Gastroesophageal sphincter (tissue), 4 donors: Measurements from ENCODE around the gene ARMC2. TPM values are rescaled to one million over a fixed set of nuclear protein-coding genes. Genes with fewer than 3 reads are reported as not detected.

Experiments
- ATAC-seq: fragments of 150-250 bp; one replicate; pipeline ENCODE4 v1.9.1; 2016; ENCODE audit warnings: mild to moderate bottlenecking, moderate library complexity
- H3K27ac ChIP-seq, 4 donors: fragments of 200-600 bp; sonication (generic) in 3 of 4; 1 replicate in 3 of 4; 2 replicates in 1 of 4; pipeline ENCODE4 v1.5.1; 2016 to 2019
- H3K27me3 ChIP-seq: fragments of 200-600 bp; sonication (generic); one replicate; pipeline ENCODE4 v1.5.1; 2019
- H3K36me3 ChIP-seq, 2 donors: fragments of 200-600 bp; sonication (generic); one replicate each; pipeline ENCODE4 v1.5.1; 2019; ENCODE audit warnings: control low read depth in 1 of 2
- H3K4me1 ChIP-seq, 3 donors: fragments of 200-600 bp; sonication (generic); 1 replicate in 2 of 3; 2 replicates in 1 of 3; pipeline ENCODE4 v1.5.1; 2016 to 2019; ENCODE audit warnings: control low read depth in 2 of 3
- H3K4me3 ChIP-seq, 2 donors: fragments of 200-600 bp; sonication (generic); one replicate each; pipeline ENCODE4 v1.5.1; 2019; ENCODE audit warnings: mild to moderate bottlenecking in 1 of 2, moderate library complexity in 1 of 2
- H3K9me3 ChIP-seq, 3 donors: fragments of 200-600 bp; sonication (generic); one replicate each; pipeline ENCODE4 v1.5.1; 2017 to 2019; ENCODE audit warnings: control low read depth in 2 of 3
- EP300 ChIP-seq: sonication (generic); formaldehyde crosslinking; IDR thresholded peaks from one replicate; pipeline ENCODE4 v1.6.1; 2017; ENCODE audit warnings: antibody characterized with exemption, mild to moderate bottlenecking
- POLR2A ChIP-seq, 2 donors: fragments of 450-650 bp; IDR thresholded peaks; one replicate each; pipeline ENCODE4 v1.6.1; 2017; ENCODE audit warnings: antibody characterized with exemption in 2 of 2, mild to moderate bottlenecking in 2 of 2, moderate library complexity in 1 of 2
- POLR2AphosphoS5 ChIP-seq: sonication (generic); formaldehyde crosslinking; IDR thresholded peaks from one replicate; pipeline ENCODE4 v1.6.1; 2017; ENCODE audit warnings: antibody characterized with exemption
- WGBS, 2 donors: methylation state at CpG; one replicate each; pipeline ENCODE4 v1.1.5; 2018; ENCODE audit warnings: low coverage in 1 of 2; 5-methylcytosine and 5-hydroxymethylcytosine counted together
- total RNA-seq, 4 donors: library from RNA; depleted of rRNA; stranded (reverse); fragments of >200 nt; gene quantifications; one replicate each; pipeline ENCODE4 v1.1.0, GENCODE V29; 2016
- TF ChIP-seq, protein P1 (sequence below), 4 experiments: fragments of 200-600 bp in 2 of 4; fragments of 450-650 bp in 2 of 4; sonication (generic) in 1 of 4; IDR thresholded peaks; one replicate each; pipeline ENCODE4 v1.5.1; 2017 to 2019; ENCODE audit warnings: antibody characterized with exemption in 4 of 4, mild to moderate bottlenecking in 2 of 4, moderate library complexity in 2 of 4

The ARMC2 gene, protein sequence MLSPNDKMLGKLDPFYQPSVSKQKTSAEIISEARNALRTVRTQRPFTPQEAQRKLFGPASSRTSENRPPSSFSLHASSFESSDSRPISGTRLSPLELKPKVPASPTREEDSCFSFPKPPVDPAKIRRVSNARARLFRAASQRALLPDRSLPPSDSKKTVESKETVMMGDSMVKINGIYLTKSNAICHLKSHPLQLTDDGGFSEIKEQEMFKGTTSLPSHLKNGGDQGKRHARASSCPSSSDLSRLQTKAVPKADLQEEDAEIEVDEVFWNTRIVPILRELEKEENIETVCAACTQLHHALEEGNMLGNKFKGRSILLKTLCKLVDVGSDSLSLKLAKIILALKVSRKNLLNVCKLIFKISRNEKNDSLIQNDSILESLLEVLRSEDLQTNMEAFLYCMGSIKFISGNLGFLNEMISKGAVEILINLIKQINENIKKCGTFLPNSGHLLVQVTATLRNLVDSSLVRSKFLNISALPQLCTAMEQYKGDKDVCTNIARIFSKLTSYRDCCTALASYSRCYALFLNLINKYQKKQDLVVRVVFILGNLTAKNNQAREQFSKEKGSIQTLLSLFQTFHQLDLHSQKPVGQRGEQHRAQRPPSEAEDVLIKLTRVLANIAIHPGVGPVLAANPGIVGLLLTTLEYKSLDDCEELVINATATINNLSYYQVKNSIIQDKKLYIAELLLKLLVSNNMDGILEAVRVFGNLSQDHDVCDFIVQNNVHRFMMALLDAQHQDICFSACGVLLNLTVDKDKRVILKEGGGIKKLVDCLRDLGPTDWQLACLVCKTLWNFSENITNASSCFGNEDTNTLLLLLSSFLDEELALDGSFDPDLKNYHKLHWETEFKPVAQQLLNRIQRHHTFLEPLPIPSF
- total RNA-seq = 1 to 10 TPM; 2.8 to 3.9 (median 3.5) TPM

DNA sequence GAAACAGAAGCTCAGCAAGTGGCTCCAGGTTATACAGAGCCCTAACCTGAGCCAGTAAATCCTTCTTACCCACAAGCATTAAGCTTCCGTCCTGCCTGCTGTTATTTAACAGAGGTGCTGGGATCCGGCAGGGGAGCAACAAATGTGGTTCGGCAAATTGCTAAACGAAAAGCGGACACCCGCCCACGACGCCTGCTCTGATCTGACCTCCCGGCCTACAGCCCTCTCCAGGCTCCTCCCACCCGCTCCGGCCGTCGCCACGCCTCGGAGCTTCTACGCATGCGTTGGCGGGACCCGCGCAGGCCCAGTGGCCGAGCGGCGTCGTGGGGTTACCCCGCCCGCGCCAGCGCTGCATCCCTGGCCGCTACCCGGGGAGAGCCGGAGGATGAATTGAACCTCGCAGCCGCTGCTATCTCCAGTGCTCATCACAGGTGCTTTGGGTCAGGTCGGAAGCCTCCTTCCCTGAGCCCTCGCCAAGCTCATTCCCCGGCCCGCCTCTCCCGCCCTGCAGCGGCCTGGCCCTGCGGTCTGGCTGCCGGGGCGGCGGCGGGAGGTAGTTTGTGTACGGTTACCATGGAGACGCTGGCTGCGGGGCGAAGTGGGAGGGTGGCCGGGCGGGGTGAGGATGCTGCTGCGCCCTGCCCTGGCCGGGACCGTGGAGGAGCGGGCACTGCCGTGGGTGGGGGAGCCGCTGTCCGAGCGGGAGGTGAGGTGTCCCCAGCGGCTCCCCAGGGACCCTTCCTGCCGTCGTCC lies at the start of gene ARMC2:
TSS of gene ARMC2 (plus strand) at position 307 of the 753 bp plus-strand sequence. CDS start 5,846 bp downstream, outside the sequence.
- Histone ChIP-seq H3K27me3 (no peaks in the 10 kb centered on the region), H3K4me1 (peaks cover 0 to 44% (median 3%) of the 10 kb centered on the region in 3 donors)

DNA sequence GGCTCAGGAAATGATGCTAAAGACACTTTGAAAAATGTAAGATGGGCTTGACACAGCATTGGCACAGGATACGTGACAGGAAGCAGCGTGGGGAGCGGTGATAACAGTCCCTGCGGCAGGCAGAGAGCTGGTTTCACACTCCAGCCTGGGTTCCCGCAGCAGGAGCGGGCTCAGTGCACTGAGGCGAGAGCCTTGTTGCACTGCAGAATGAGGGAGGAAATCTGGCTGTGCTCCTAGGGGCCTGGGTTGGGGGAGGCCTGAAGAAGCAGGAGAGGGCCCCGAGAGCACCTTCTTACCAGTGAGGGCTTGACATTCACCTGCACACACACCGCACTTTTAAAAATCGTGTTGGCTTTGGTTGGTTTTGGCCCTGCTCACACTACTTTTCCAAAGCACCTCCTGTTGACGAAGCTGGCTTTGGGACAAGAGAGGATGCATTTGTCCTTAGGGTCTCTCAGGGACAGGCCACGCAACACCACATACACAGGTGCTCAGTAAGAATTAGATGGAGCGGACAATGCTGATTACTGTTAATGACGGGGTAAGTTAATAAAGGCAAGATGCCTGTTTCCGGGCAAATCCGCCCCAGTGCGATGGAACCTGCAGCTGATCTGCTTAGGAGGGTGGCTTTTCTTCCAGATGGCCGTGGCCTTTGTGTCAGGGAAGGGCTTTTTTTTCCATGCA lies 49.4 kb upstream of the ARMC2 start:
- Histone ChIP-seq H3K9me3 (no peaks in the 10 kb centered on the region), H3K27me3 (no peaks in the 10 kb centered on the region), H3K27ac (no peak overlapping the region), H3K4me3 (no peak overlapping the region), H3K4me1 (peaks cover 0 to 15% (median 0%) of the 10 kb centered on the region in 3 donors), H3K36me3 (no peaks in the 10 kb centered on the region)
- 63 to 80% methylated on average over 3 to 14 of the region's 18 CpGs for WGBS, 2 donors
- TF ChIP-seq EP300 (no peak), POLR2AphosphoS5 (no peak), POLR2A (IDR thresholded peaks at IDR 0.05) (no peak)
- TF ChIP-seq, protein P1, sequence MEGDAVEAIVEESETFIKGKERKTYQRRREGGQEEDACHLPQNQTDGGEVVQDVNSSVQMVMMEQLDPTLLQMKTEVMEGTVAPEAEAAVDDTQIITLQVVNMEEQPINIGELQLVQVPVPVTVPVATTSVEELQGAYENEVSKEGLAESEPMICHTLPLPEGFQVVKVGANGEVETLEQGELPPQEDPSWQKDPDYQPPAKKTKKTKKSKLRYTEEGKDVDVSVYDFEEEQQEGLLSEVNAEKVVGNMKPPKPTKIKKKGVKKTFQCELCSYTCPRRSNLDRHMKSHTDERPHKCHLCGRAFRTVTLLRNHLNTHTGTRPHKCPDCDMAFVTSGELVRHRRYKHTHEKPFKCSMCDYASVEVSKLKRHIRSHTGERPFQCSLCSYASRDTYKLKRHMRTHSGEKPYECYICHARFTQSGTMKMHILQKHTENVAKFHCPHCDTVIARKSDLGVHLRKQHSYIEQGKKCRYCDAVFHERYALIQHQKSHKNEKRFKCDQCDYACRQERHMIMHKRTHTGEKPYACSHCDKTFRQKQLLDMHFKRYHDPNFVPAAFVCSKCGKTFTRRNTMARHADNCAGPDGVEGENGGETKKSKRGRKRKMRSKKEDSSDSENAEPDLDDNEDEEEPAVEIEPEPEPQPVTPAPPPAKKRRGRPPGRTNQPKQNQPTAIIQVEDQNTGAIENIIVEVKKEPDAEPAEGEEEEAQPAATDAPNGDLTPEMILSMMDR (IDR thresholded peaks at IDR 0.05) = no peak
- peak; percentile 62 for ATAC-seq

More for the DNA sequence above, at the start of gene ARMC2:
- Histone ChIP-seq H3K4me3 (peak within 1 kb of the TSS; percentile 61 to 70), H3K36me3 (no peaks in the 10 kb centered on the region), H3K27ac (peak within 1 kb of the TSS; percentile 64 to 91 (median 84)), H3K9me3 (no peaks in the 10 kb centered on the region)
- peak; percentile 56 to 57 for TF ChIP-seq POLR2A (IDR thresholded peaks at IDR 0.05)
- TF ChIP-seq, protein P1 (IDR thresholded peaks at IDR 0.05) = no peak
- peak; percentile 55 for TF ChIP-seq POLR2AphosphoS5
- peak; percentile 98 for ATAC-seq
- WGBS, 2 donors = 0% methylated on average over 8 of the region's 61 CpGs; no CpG with 5 or more reads in 1 of the 2 donors

DNA sequence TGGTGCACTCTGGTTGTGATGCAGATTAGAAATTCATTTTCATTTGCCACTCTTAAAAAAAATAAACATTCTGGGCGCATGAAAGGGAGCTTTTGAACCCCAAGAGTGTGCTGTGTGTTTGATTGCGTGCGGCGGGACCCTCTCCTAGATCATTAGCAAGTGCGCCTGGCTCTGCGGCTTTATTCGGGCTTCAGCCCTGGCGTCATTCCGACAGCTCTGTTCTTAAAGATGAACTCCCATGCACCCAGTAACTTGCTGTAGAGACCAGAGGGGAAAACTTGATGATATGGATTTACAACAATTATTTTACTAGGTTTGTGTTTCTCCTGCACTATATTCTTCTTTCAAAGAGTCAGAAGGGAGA lies 48.9 kb upstream of the ARMC2 start:
- Histone ChIP-seq H3K9me3 (no peaks in the 10 kb centered on the region), H3K27ac (no peak overlapping the region), H3K36me3 (no peaks in the 10 kb centered on the region), H3K4me1 (peaks cover 0 to 15% (median 0%) of the 10 kb centered on the region in 3 donors), H3K27me3 (no peaks in the 10 kb centered on the region), H3K4me3 (no peak overlapping the region)
- WGBS, 2 donors = 94 to 100% methylated on average over 5 to 6 of the region's 9 CpGs
- no peak for ATAC-seq
- no peak for TF ChIP-seq EP300

DNA sequence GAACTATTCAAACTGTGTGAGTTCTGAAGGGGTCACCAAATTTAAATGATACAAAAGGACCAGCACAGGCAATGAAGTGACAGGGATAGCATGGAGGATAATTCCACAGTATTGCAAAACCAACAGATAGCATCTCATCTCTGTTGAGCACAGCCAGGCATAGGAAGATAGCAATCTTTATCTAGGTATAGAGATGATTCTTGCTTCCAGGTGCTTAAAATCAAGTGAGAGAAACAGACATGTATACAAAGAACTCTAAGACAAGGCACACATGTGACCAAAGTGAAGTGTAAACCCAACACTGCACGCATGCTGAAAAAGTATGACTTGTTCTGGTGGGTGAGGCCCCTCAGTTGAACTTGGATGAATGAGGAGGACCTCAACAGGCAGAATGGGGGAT lies 48.4 kb upstream of the ARMC2 start:
- H3K36me3 ChIP-seq = no peaks in the 10 kb centered on the region
- no peaks in the 10 kb centered on the region for H3K9me3 ChIP-seq
- ATAC-seq = no peak
- peaks cover 0 to 15% (median 0%) of the 10 kb centered on the region in 3 donors for H3K4me1 ChIP-seq
- WGBS, 2 donors = 100% methylated on average over 1 of the region's 1 CpG
- no peak overlapping the region for H3K4me3 ChIP-seq
- H3K27ac ChIP-seq = no peak overlapping the region
- TF ChIP-seq POLR2AphosphoS5 (no peak), EP300 (no peak), POLR2A (IDR thresholded peaks at IDR 0.05) (no peak)
- TF ChIP-seq, protein P1 (IDR thresholded peaks at IDR 0.05) = no peak
- H3K27me3 ChIP-seq = no peaks in the 10 kb centered on the region
